GM19463 (cell line): ENCODE data around the gene ZBTB47.

Experiments
- ATAC-seq: cut with Tn5 transposase; IDR thresholded peaks from one replicate; pipeline ENCODE4 v1.9.1; 2021; ENCODE audit warnings: mild to moderate bottlenecking, moderate library complexity; ENCODE audit not compliant: unreplicated experiment

Gene ZBTB47

DNA sequence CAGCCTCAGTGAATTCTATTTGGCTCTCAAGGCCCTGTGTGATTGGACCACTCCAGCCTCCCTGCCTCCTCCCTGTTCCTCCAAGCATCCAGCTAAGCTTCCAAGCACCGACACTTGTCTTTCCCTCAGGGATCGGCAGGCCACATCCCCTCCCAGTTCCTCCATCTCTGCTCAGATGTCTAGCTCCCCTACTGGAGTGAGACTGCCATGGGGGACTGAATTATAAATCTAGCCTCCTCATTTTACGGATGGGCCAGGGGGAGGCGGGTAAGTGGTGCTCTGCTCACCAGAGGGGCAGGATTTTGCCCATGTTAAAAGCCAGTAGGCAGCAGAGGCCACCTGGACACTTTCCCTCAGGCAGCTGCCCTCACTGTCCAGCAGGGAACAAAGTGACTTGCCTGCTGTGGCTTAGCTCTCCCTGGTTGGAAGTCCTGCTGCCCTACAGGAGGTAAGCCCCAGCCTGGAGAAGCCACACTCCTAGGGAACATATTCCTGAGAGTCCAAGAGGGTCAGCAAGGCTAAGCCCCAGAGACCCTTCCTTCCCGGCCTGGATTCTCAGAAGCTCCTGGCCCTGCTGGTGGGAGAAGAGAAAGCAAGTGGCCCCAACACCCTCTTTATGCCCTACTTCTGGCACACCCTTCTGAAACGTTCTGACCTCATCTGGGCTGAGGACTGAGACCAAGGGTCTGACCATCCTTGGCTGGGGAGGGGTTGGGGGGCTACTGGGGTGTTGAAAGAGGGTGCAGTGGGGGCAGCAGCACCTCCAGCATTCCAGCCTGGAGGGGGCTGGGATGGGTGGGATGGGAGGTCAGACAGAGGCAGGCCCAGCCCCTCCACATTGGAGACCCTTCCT, 58.2 kb downstream of the ZBTB47 start:
- ATAC-seq = no peak

DNA sequence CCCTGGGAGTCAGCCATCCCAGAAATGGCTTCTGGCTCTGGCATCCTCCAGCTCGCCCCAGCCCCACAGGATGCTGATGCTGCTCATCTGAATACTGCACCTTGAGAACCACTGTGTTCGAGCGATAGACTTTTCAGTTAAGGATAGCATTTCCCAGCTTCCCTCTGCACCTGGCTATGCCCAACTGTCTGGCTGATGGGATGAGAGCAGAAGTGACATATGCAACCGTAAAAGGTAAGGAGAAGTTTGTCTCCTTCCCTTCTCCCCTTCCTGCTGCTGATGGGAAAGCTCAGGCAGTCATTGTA, 58.8 kb downstream of the ZBTB47 start:
- ATAC-seq = no peak

DNA sequence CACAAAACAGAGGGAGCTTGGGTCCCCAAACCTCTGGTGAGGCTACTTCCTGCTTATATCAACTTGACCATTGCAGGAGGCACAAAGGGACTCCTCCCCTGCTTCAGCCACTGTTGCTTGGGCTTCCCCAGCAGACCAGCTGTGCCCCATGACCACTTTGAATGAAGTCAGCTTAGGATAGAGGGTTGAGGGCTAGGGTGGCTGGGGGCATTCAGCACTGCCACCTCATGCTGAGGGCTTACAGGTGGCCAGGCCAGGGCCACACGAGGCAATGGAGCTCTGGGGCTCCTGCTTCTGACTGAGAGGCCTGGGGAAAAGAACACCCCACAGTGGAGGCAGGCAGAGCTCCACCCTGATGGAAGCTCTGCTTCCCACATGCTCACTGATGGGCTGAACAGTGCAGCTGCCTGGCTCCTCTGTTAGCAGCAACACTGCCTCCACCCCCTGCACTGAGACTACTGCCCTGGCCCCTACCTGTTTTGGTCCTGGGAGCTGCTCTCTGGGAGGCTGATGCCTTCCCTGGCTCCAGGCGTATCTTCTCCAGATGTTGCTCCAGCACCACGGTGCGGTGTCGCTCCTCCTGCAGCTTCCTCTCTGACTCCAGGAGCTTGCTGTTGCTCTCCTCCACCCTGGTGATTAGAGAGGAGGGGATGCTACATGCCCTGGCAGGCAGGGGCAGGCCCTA, 59.3 kb downstream of the ZBTB47 start:
- ATAC-seq = no peak

DNA sequence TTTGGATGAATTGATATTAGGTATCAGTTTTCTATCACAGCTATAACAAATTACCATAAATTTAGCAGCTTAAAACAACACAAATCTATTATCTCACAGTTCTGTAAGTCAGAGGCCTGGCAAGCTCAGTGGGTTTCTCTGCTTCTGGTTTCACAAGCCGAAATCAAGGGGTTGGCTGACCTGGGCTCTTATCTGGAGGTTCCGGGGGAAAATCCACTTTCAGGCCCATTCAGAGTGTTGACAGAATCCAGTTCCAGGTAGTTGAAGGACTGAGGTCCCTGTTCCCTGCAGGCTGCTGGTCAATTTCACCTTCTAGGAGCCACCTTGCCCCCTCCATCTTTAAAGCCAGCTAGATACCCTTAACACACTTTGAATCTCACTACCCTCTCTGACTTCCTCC, 60.2 kb downstream of the ZBTB47 start:
- no peak for ATAC-seq

DNA sequence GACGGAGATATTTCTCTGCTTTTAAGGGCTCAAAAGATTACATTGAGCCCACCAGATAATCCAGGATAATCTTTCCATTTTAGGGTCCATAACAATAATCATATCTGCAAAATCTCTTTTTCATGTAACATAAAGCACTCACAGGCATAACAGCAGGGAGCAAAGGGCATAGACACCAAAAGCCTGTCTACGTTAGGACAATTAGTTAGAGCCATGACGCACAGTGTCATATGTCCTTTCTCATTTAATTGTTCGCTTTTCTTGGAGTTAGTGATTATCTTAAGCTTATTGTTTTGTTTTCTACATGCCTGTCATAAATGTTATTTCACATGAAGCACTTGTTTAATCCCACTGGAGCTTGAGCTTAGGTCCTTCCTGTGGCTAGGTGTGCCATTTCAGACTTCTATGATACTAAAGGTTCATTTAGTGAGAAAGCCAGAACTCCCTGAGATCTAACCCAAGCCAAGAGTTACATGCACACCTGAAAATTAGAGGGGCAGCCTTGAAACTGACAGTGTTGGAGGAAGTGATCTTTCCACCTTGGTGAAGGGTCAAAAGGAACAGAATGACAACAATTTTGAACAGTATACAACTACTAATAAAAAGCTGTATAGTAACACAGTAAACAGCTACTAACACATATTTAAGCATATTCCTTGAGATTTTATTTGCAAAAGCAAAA, 60.8 kb downstream of the ZBTB47 start:
- no peak for ATAC-seq
